Measurements from ENCODE around the gene THSD4.
"Not testable (repeated sequence)": the region's sequence is repeated elsewhere in the genome, so short reads cannot be mapped to it uniquely, and the experiment has no call there.

Gene THSD4

GRCh38 chr15:71352125-71352524, 236.9 kb downstream of the THSD4 start:
- no peak for DNase-seq (ENCODE audit: low read depth)

- no peak for DNase-seq (ENCODE audit: low read depth)
These were observed 237.5 kb downstream of the THSD4 start for GRCh38 chr15:71352765-71353164.

DNA sequence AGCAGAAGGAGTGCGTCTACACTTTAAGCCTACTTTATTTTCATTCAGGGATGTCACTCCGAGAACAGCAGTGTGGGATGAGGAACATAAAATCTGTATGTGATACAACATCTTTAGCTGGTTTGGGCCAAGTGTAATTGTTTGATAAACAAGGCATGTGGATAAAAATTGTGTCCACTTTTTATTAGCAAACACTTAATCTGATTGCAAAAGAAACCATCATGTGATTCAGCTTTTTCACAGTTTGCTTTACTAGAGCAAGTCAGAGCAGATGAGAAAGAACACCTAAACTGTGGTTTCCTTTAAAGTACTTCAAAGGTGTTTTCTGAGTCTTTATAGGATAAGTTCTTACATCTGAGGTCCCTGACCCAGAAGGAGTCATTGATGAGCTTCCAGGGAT, 237.9 kb downstream of the THSD4 start:
- no peak for DNase-seq (ENCODE audit: low read depth)

DNA sequence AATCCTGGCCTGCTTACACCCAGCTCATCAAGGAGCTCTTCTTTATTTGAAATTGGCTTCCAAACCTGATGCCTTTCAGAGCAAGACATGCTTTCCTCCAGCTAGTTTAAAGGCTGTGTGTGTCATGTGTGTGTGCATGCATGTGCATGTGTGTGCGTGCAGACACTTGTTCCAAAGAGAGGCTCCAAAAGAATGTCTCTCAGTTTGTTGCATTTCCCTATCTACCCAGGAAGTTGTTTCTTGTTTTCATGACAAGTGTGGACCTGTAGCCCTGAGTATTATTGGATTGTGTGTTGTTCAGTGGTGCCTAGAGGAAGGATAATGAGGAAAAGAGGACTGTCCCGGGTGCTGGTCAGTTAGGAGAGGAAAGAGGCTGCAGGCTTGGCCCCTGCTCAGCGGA, 240.0 kb downstream of the THSD4 start:
- DNase-seq (ENCODE audit: low read depth): no peak

DNA sequence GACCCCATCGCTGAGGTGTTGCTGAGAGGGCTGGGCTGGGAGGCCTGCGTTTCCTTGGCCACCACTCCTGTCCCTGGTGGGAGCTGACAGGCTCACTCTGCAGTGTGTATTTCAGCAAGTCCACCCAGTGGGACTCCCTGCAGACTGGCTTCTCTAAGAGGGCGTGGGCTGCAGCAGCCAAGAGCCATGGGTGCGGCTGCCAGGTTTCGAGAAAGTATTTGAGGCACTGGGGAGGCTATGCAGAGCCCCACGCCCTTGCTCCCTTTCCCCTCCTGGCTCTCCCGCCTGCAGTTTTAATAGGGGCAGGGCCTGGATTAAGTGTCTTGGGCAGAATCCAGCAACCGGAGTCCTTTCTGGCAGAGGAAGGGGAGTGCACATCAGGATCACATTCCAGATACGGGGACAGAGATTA, 242.1 kb downstream of the THSD4 start:
- DNase-seq (ENCODE audit: low read depth): no peak

DNA sequence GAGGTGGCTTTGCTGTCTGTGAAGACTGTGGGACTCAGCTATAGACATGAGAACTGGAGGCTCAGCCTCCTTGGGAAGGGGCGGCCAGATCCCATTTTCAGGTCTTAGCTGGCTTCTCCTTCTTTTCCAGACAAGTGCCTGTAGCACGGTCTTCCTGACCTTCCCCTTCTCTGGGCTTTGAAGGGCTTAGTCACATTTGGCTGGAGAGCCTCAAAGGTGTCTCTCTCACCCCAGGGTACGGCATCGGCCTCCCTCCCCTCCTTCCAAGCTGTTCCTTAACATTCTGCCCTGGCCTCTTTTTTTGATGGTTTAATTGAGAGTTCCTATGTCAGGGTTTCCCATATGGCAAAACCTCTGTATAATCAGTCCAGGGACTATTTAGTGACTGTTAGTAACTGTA, 242.7 kb downstream of the THSD4 start:
- DNase-seq (ENCODE audit: low read depth): no peak

DNA sequence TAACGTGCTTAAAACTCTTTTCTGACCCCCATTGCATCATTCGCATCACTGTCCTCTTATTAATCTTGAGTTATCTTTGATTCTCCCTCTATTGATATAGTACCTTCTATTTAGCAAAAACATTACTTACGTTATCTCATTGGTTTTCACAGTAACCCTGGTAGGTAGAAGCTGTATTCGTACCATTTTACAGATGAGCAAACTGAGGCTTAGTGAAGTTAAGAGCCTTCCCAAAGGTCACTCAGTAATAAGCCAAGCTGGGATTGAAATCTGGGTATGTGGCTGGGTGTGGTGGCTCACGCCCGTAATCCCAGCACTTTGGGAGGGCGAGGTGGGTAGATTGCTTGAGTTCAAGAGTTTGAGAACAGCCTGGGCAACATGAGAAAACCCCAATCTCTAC, 244.0 kb downstream of the THSD4 start:
- DNase-seq (ENCODE audit: low read depth): no peak

DNA sequence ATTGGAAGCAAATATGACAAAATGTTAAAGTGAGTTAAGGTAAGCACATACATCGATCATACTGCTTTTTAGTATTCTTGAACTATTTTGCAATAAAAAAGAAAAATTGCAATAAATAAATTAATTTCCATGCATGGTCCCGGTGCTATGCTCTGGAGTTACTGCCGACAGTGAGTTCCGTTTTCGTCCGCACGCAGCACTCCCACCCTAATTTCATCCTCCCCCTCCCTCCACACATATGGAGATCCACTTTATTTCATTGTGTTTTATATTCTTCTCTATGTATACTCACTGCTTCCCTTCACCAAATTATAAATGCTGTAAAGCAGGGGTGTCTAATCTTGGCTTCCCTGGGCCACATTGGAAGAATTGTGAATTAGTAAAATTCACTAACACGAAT, 247.3 kb downstream of the THSD4 start:
- DNase-seq (ENCODE audit: low read depth): no peak

GRCh38 chr15:71362987-71363968, 248.0 kb downstream of the THSD4 start:
- no peak for DNase-seq (ENCODE audit: low read depth)

DNA sequence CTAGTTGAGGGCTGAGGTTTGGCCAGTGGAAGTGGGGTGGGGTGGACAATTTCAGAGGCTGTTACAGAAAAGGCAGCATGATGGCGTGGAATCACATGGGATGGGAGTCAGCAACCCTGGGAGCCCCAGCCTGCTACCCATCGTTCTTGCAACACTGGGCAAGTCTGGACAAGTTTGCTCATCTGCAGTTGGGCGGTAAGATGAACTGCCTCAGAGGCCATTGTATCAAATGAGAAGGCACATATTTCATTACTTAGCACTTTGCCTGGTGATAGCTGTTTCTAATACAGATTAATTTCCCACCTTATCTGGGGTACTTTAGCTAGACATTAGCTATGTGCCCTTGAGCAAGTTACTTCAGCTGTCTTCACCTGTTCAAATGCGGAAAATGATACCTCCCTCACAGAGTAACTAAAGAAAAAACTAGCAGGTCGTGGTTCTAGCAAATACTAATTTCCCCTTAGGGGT, 248.9 kb downstream of the THSD4 start:
- no peak for DNase-seq (ENCODE audit: low read depth)

DNA sequence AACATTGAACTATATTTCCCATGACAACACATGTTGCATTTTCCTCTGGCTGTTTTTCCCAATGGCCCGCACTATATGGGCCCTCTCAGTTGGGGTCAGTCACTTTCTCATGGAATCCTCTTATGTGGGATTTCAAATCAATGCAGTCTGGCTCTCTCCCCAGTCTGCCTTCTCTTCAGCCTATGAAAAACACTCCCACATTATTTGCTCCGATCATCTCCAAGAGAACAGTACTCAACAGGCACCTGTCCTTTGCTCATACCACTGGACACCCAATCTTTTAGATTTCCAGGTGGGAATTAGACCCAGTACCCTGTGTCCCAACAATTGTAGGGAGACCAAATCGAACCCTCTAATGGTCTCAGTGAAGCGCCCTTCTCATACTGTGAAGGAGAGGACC, 251.3 kb downstream of the THSD4 start:
- no peak for DNase-seq (ENCODE audit: low read depth)

DNA sequence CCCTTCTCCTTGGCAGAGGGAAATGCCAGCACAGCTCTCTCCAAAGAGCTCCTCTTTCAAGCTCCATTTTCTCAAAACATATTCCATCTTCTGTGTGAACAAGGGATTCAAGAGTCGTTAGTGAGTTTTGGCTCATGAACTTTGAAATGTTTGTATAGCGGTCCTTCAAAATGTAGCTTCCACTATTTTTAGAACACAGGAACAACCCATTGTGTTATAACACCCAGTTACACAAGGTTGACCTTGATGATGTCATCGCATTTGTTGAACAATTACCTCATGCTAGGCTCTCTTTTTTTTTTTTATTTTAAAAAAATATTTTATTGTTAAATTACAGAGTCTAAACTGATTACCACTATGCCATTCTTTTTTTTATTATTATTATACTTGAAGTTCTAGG, 251.7 kb downstream of the THSD4 start:
- DNase-seq (ENCODE audit: low read depth): no peak

DNA sequence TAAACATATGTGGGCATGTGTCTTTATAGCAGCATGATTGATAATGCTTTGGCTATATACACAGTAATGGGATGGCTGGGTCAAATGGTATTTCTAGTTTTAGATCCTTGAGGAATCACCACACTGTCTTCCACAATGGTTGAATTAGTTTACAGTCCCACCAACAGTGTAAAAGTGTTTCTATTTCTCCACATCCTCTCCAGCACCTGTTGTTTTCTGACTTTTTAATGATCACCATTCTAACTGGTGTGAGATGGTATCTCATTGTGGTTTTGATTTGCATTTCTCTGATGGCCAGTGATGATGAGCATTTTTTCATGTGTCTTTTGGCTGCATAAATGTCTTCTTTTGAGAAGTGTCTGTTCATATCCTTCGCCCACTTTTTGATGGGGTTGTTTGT, 252.5 kb downstream of the THSD4 start:
- not testable (repeated sequence) for DNase-seq (ENCODE audit: low read depth)

GRCh38 chr15:71372769-71373168, 257.5 kb downstream of the THSD4 start:
- DNase-seq (ENCODE audit: low read depth): not testable (repeated sequence)

DNA sequence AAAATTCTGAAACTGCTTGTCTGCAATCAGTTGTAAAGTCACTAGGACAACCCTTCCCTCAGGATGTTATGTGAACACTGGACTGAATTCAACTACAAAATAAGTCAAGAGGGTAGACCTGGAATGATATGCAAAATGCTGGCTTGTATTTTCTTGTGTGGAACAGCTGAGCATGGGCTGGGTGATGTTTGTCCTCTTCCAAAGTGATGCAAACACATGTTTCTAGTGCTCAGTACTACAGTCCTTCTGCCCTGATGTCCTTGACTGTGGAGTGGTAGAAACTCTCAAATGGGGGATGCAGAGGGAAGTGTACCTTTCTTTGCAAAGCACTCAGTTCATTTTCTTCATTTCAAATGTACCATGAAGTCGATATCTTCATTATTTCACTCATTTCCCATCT, 258.6 kb downstream of the THSD4 start:
- no peak for DNase-seq (ENCODE audit: low read depth)

DNA sequence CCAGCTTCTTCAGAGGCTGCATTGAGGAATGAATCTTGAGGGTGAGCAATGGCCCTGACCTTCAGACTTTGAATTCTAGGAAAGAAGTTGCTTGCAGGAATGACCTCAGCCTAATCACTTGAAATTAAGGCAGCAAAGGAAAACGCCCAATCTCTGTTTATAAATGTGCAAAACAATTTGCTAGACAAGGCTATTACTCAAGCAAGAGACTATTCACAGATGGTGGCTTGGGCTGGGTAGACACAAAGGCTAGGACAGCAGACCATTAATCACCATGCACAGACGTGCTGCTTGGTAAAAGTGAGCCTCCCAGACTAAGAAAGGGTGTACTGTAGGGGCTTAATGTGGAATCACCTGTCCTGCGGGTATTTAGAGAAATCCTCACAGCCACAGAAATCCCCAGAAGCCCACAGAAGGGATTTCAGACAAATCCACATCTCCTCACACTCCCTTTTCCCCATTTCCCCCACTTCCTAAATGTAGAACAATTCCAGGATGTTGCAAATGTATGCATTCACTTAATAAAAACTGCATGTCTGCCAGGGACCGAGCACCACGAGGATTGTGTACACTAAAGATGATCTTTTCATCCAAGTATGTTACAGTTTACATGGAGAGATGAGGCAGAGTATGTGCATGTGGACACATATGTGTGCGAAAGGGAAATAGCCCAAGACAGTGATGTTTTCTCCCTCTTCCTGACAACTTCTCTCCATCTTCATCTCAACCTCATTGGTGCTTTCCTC, 259.5 kb downstream of the THSD4 start:
- DNase-seq (ENCODE audit: low read depth): no peak

DNA sequence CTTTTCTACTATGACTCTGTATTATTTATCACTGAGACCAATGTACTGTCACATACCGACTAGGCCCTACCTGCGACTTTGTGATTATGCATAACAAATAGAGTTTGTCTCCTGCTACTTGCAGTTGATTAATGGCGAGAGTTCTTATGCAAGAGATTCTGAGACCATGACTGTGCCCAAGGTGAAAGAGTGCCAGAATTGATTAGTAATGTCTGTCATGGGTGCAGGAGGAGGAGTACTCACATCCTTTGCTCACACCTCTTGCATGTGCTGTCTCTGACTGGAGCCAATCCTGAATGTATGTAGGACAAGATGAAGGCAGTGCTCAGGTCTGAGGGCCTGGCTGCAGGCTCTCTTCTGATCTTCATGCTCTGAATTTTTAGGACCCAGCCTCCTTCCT, 260.7 kb downstream of the THSD4 start:
- no peak for DNase-seq (ENCODE audit: low read depth)

DNA sequence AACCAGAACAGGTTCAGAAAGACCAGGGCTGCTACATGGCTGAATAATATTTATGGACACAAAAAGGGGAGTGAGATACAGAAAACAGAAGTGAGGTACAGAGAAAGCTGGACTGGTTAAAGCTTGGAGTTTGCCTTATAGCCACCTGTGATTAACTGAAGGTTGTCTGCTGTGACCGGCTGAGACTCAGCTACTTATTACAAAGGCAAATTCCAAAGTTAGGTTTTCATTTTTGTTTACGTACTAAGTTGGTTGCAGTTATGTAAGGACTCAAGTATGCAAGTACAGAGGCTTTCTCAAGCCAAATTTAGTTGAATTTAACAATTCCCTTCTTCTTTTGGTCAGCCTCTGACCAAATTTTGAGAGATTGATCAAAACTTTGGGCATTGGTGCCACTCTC, 264.6 kb downstream of the THSD4 start:
- DNase-seq (ENCODE audit: low read depth): no peak

DNA sequence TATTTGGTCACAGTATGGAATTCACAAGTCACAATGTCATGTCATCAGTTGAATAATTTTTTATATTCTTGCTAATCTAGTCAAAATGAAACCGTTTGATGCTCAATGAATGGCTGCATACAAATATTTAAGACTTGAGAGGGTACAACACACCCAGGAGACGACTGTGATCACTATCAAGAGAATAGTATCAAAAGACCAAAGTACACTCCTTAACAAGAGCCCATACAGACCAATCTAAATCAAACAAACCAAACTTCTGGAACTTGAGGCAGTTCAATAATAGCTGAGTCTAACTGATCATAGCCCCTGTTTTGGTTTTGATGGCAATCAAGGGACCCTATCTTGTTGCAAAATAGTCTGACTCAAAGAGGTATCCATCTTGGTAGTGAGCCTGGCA, 265.1 kb downstream of the THSD4 start:
- DNase-seq (ENCODE audit: low read depth): no peak

- no peak for DNase-seq (ENCODE audit: low read depth)
These were observed 269.2 kb downstream of the THSD4 start for GRCh38 chr15:71384501-71384900.

DNA sequence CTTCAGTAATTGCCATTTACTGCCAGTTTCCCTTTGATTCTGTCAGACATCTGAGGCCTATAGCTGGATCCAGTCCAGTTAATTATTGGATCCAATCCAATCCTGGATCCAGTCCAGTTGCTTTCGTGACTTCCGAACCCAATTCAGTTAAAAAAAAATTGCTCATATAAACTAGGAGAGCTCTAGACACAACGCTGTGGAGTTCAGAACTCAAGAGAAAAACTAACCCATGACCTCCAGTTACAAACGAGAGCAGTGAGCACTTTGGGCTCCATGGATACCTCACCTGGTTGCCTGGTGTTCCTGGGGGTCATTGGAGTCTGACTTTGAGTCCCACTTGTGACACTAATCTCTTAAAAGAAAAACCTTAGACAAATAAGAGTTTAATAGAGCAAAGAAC, 269.8 kb downstream of the THSD4 start:
- no peak for DNase-seq (ENCODE audit: low read depth)

DNA sequence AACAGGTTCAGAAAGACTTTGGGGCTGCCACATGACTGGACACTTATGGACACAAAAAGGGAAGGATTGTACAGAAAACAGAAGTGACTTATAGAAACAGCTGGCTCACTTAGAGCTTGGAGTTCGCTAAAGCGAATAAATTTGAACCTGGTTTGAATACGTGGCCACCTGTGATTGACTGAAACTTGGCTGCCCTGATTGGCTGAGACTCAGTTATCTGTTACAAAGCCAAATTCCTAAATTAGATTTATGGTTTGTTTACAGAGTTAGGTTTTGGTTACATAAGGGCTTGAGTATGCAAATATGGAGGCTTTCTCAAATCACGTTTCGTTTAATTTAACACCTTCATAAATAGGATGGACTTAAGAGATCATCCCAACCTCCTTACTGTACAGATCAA, 270.2 kb downstream of the THSD4 start:
- DNase-seq (ENCODE audit: low read depth): no peak

DNA sequence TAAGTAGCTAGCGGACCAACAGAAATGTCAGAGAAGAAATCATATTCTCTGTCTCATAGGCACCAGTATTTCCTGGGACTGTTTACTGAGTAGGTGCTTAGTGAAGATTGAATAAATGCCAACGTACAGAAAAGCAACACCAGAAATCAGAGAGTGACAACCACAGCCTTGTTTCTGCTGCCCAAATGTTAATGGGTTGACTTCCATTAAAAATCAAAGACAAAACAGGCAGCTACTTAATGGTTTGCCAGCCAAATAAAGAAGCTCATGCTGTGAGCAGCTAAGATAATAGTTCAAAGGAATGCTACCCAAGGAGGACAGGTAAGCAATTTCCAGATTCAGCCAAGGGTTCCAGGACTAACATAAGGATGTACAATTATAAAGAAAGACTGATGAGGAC, 270.7 kb downstream of the THSD4 start:
- DNase-seq (ENCODE audit: low read depth): no peak
